GM23338 (cell line): ENCODE measurements around the gene HMCES. TPM values are rescaled to one million over a fixed set of nuclear protein-coding genes. Genes with fewer than 3 reads are reported as not detected.

ENCODE experiments used
- ATAC-seq: fragments of 200-7000 bp; cut with Tn5 transposase; 3 replicates; pipeline ENCODE4 v1.9.1; 2020
- DNase-seq: peaks from one replicate; pipeline ENCODE4 v3.0.0-alpha.2; 2015; ENCODE audit warnings: low spot score
- H2AFZ ChIP-seq: fragments of 200-600 bp; sonication (generic); 2 replicates; pipeline ENCODE4 v1.8.0; 2016; ENCODE audit warnings: antibody characterized with exemption, mild to moderate bottlenecking, moderate library complexity
- H3F3A ChIP-seq: fragments of 200-600 bp; sonication (generic); replicated peaks from 2 replicates; pipeline ENCODE4 v1.8.0; 2017; ENCODE audit warnings: antibody characterized with exemption, mixed run types, low read depth
- H3K27ac ChIP-seq: fragments of 200-600 bp; sonication (generic); 2 replicates; pipeline ENCODE4 v1.6.1; 2016; ENCODE audit warnings: low read depth
- H3K27me3 ChIP-seq: fragments of 200-600 bp; sonication (generic); 2 replicates; pipeline ENCODE4 v1.8.0; 2016; ENCODE audit warnings: mild to moderate bottlenecking, mixed run types, moderate library complexity; ENCODE audit not compliant: insufficient read depth
- H3K36me3 ChIP-seq: fragments of 200-600 bp; sonication (generic); 2 replicates; pipeline ENCODE4 v1.8.0; 2016; ENCODE audit warnings: mild to moderate bottlenecking; ENCODE audit not compliant: insufficient read depth
- H3K4me1 ChIP-seq: fragments of 200-600 bp; sonication (generic); 2 replicates; pipeline ENCODE4 v1.8.0; 2016; ENCODE audit warnings: mild to moderate bottlenecking, moderate library complexity; ENCODE audit not compliant: insufficient read depth
- H3K4me2 ChIP-seq: fragments of 200-600 bp; sonication (generic); 2 replicates; pipeline ENCODE4 v1.7.1; 2017; ENCODE audit warnings: mixed run types
- H3K4me3 ChIP-seq: fragments of 200-600 bp; sonication (generic); 2 replicates; pipeline ENCODE4 v1.6.1; 2016; ENCODE audit warnings: mixed run types
- H3K79me2 ChIP-seq: fragments of 200-600 bp; sonication (generic); replicated peaks from 2 replicates; pipeline ENCODE4 v1.8.0; 2017; ENCODE audit warnings: mild to moderate bottlenecking; ENCODE audit not compliant: insufficient read depth
- H3K9me2 ChIP-seq: fragments of 200-600 bp; sonication (generic); 2 replicates; pipeline ENCODE4 v1.8.0; 2017; ENCODE audit not compliant: insufficient read depth
- H4K20me1 ChIP-seq: fragments of 200-600 bp; sonication (generic); replicated peaks from 2 replicates; pipeline ENCODE4 v1.8.0; 2017; ENCODE audit warnings: mild to moderate bottlenecking; ENCODE audit not compliant: insufficient read depth
- H3K27ac Mint-ChIP-seq: 2 replicates; pipeline ENCODE4 v1.8.0; 2020; ENCODE audit warnings: inconsistent platforms, mild to moderate bottlenecking, moderate library complexity, mixed read lengths
- H3K27me3 Mint-ChIP-seq: 3 replicates; pipeline ENCODE4 v1.8.0; 2022; ENCODE audit warnings: low read depth, mild to moderate bottlenecking, moderate library complexity, mixed read lengths, inconsistent platforms; ENCODE audit not compliant: insufficient read depth, poor library complexity
- H3K36me3 Mint-ChIP-seq: 3 replicates; pipeline ENCODE4 v1.8.0; 2021; ENCODE audit warnings: low read depth, mild to moderate bottlenecking, inconsistent platforms, moderate library complexity, mixed read lengths
- H3K4me1 Mint-ChIP-seq: 3 replicates; pipeline ENCODE4 v1.8.0; 2020; ENCODE audit warnings: mild to moderate bottlenecking, inconsistent platforms, mixed read lengths
- H3K4me3 Mint-ChIP-seq: 3 replicates; pipeline ENCODE4 v1.8.0; 2021; ENCODE audit warnings: moderate library complexity, mild to moderate bottlenecking, inconsistent platforms, mixed read lengths
- H3K9me3 Mint-ChIP-seq: 3 replicates; pipeline ENCODE4 v1.8.0; 2020; ENCODE audit warnings: moderate library complexity, mild to moderate bottlenecking, inconsistent platforms, mixed read lengths
- CREB1 ChIP-seq: fragments of 250-450 bp; sonication (Bioruptor Pico); IDR thresholded peaks from 2 replicates; pipeline ENCODE4 v1.5.0; 2020; ENCODE audit warnings: low read depth, mild to moderate bottlenecking, moderate library complexity
- CTCF ChIP-seq, 2 experiments: fragments of 200-600 bp in 1 of 2; sonication (generic) in 1 of 2; conservative IDR thresholded peaks; 2 replicates each; pipeline versions ENCODE4 v1.5.1 to v1.6.1; 2016 to 2017; ENCODE audit warnings: antibody characterized with exemption in 2 of 2, low read depth in 2 of 2, mild to moderate bottlenecking in 2 of 2, moderate library complexity in 1 of 2
- ETS1 ChIP-seq: IDR thresholded peaks from 2 replicates; pipeline ENCODE4 v1.6.1; 2016; ENCODE audit warnings: antibody characterized with exemption
- EZH2 ChIP-seq: fragments of 200-600 bp; sonication (generic); IDR thresholded peaks from one replicate; pipeline ENCODE4 v1.8.0; 2017; ENCODE audit warnings: antibody characterized with exemption, mild to moderate bottlenecking, low read depth; ENCODE audit not compliant: unreplicated experiment
- EZH2phosphoT487 ChIP-seq: fragments of 200-600 bp; sonication (generic); IDR thresholded peaks from one replicate; pipeline ENCODE4 v1.8.1; 2018; ENCODE audit warnings: antibody characterized with exemption; ENCODE audit not compliant: unreplicated experiment
- JUNB ChIP-seq: IDR thresholded peaks from one replicate; pipeline ENCODE4 v1.6.1; 2016; ENCODE audit warnings: antibody characterized with exemption; ENCODE audit not compliant: unreplicated experiment
- NANOG ChIP-seq: IDR thresholded peaks from 2 replicates; pipeline ENCODE4 v1.6.1; 2016; ENCODE audit warnings: antibody characterized with exemption, borderline replicate concordance
- POLR2AphosphoS5 ChIP-seq: IDR thresholded peaks from 2 replicates; pipeline ENCODE4 v1.6.1; 2016; ENCODE audit warnings: antibody characterized with exemption, low read depth
- REST ChIP-seq: IDR thresholded peaks from one replicate; pipeline ENCODE4 v1.6.1; 2018; ENCODE audit warnings: antibody characterized with exemption; ENCODE audit not compliant: unreplicated experiment
- STAT1 ChIP-seq: IDR thresholded peaks from one replicate; pipeline ENCODE4 v1.6.1; 2016; ENCODE audit warnings: antibody characterized with exemption; ENCODE audit not compliant: unreplicated experiment
- ZNF114 ChIP-seq: fragments of 250-450 bp; sonication (Bioruptor Pico); IDR thresholded peaks from 2 replicates; pipeline ENCODE4 v1.5.0; 2020; ENCODE audit warnings: mild to moderate bottlenecking, moderate library complexity
- ZNF331 ChIP-seq: fragments of 250-450 bp; sonication (Bioruptor Pico); IDR thresholded peaks from 2 replicates; pipeline ENCODE4 v1.5.0; 2020; ENCODE audit warnings: low read depth, mild to moderate bottlenecking, moderate library complexity
- ZNF462 ChIP-seq: fragments of 250-450 bp; sonication (Bioruptor Pico); IDR thresholded peaks from 2 replicates; pipeline ENCODE4 v1.5.0; 2020; ENCODE audit warnings: mild to moderate bottlenecking, moderate library complexity
- polyA plus RNA-seq: library from polyadenylated mRNA; unstranded; fragments of >200 nt; fragmentation: Nextera tagmentation; extraction: Ambion mirVana; gene quantifications from 2 replicates; pipeline ENCODE4 v1.2.1, GENCODE V29; 2016
- total RNA-seq: library from RNA; depleted of rRNA; stranded (reverse); fragments of >200 nt; shearing (Covaris generic); gene quantifications from 2 replicates; pipeline ENCODE4 v1.2.3, GENCODE V29; 2014

HMCES gene
- total and polyA plus RNA-seq, 2 experiments from 2014 or later: 36.5 to 44.5 TPM

GRCh38 chr3:129266651-129267050 lies 12.0 kb upstream of the HMCES start:
- no peak overlapping the region for H2AFZ ChIP-seq
- Mint-ChIP-seq H3K4me1 (no peaks in the 10 kb centered on the region), H3K36me3 (peaks cover 82% of the 10 kb centered on the region), H3K27me3 (peaks cover 5% of the 10 kb centered on the region), H3K9me3 (no peaks in the 10 kb centered on the region), H3K4me3 (no peak overlapping the region), H3K27ac (no peak overlapping the region)
- no peaks in the 10 kb centered on the region for H3K9me2 ChIP-seq
- H3K4me1 ChIP-seq: no peaks in the 10 kb centered on the region
- H4K20me1 ChIP-seq: no peaks in the 10 kb centered on the region; the same call in none of the 2 replicates
- no peak overlapping the region for H3K27ac ChIP-seq
- no peak overlapping the region for H3K4me3 ChIP-seq
- no peak overlapping the region for H3K4me2 ChIP-seq
- DNase-seq (no peak), ATAC-seq (no peak)
- no peaks in the 10 kb centered on the region for H3K79me2 ChIP-seq
- no peaks in the 10 kb centered on the region for H3F3A ChIP-seq
- TF ChIP-seq ETS1 (no peak), CREB1 (CRISPR knock-in tag) (no peak), ZNF331 (CRISPR knock-in tag) (no peak), ZNF114 (no peak), NANOG (no peak), EZH2 (no peak), EZH2phosphoT487 (no peak), POLR2AphosphoS5 (no peak), REST (no peak), STAT1 (no peak), JUNB (no peak), CTCF (conservative IDR thresholded peaks at IDR 0.05; ENCODE audit: low read depth in 2 of 2) (no peak), ZNF462 (no peak)
- H3K36me3 ChIP-seq: peaks cover 59% of the 10 kb centered on the region
- no peaks in the 10 kb centered on the region for H3K27me3 ChIP-seq
